OCI-LY1 (cell line): ENCODE measurements around the gene PHACTR2.

Experiments used
- EZH2 ChIP-seq: fragments of 200-600 bp; sonication (generic), shearing (Covaris generic); IDR thresholded peaks from 2 replicates; pipeline ENCODE4 v1.8.0; 2017; ENCODE audit warnings: borderline replicate concordance, mixed run types, mild to moderate bottlenecking, antibody characterized with exemption, low read length, moderate library complexity, mixed read lengths
- TF ChIP-seq, protein P1 (sequence below): fragments of 200-600 bp; sonication (generic), shearing (Covaris generic); IDR thresholded peaks from 2 replicates; pipeline ENCODE4 v1.5.1; 2017; ENCODE audit warnings: mild to moderate bottlenecking, antibody characterized with exemption, low read length, moderate library complexity, mixed read lengths

DNA sequence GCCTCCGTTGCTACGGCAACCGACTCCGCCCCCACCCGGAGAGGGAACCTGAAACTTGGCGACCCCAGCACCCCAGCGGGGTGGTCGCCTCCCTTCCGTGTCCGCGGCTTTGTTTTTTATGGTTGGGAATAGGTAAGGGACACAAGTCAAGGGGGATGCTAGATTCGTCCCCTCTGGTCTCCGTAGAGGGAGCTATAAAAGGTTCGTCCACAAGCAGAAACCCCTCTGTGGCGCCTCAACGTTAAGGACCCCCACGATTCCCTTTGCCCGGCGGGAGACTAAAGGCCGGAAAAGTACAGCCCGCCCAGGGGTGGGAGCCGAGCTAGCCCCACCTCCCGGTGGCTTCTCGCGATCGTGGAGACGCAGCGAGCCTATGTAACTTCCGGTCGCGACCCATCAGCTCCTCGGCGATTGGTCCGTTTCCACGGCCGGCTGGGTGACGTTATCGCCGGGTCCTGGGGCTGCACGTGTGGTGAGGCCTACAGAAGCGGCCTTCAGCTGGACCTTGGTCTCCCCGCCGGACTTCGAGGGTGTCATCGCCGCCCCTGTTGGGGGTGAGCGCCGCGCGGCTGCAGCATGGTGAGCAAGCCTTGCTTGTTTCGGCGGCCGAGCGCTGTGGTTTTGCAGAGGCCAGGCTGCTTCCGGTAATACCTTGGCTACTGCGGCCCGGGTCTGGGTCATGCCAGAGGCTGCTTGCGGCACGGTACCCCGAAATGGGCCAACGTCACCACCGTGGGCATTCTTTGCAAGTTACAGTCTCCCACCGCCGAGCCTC lies 165.3 kb downstream of the PHACTR2 start, which contains the start of gene LTV1:
- TF ChIP-seq, protein P1, sequence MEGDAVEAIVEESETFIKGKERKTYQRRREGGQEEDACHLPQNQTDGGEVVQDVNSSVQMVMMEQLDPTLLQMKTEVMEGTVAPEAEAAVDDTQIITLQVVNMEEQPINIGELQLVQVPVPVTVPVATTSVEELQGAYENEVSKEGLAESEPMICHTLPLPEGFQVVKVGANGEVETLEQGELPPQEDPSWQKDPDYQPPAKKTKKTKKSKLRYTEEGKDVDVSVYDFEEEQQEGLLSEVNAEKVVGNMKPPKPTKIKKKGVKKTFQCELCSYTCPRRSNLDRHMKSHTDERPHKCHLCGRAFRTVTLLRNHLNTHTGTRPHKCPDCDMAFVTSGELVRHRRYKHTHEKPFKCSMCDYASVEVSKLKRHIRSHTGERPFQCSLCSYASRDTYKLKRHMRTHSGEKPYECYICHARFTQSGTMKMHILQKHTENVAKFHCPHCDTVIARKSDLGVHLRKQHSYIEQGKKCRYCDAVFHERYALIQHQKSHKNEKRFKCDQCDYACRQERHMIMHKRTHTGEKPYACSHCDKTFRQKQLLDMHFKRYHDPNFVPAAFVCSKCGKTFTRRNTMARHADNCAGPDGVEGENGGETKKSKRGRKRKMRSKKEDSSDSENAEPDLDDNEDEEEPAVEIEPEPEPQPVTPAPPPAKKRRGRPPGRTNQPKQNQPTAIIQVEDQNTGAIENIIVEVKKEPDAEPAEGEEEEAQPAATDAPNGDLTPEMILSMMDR, result no peak
- no peak for TF ChIP-seq EZH2
